DND-41 (cell line): ENCODE data around the gene CLCA1.

Experiments used
- CTCF ChIP-seq: IDR thresholded peaks from 2 replicates; pipeline ENCODE4 v1.5.1; 2012; ENCODE audit warnings: borderline replicate concordance, low read length, moderate library complexity, mild to moderate bottlenecking; ENCODE audit not compliant: poor library complexity, severe bottlenecking; ENCODE audit errors: extremely low read depth
- EZH2 ChIP-seq: IDR thresholded peaks from 3 replicates; pipeline ENCODE4 v1.6.1; 2012; ENCODE audit warnings: borderline replicate concordance, low read depth, mild to moderate bottlenecking, moderate library complexity, low read length, inconsistent platforms; ENCODE audit not compliant: severe bottlenecking

- TF ChIP-seq CTCF, result no peak
- TF ChIP-seq EZH2, result no peak
These were observed 35.4 kb downstream of the CLCA1 start for GRCh38 chr1:86504137-86504479.
